C1 segment of cervical spinal cord (tissue), 14 donors: ENCODE data around the gene TNFSF15.

Experiments used
- DNase-seq, 14 donors: peaks; one replicate each; lab custom pipeline; 2025; lab: John Stamatoyannopoulos, UW

Gene TNFSF15

DNA sequence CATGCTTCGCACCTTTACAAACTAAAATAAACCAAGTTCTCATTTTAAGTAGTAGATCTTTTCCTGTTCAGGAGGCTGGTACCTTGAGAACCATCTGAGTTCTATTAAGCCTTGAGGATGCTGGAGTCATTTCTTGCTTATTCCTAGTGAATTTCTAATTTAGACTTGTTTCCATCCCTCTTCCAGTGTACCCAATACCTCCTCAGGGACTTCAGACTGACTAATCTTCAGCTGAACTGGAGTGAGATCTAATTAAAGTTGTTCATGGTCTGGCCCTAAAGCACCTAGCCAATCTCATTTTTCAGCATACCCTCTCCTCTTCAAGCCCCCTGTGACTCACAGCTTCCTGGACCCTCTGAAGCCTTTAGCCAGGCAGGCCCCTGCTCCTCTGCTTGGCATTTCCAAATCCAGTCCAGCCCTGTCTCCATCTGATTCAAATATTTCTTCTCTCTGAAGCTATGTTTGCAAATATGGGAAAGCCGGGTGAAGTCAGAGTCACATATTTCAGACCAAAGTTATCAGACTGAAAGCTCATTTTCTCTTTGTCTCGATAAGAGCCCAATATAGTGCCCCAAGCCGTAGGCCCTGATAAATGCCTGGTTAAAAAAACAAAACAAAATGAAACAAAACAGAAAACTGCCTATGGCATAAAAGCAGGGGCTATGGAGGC, 19.4 kb upstream of the TNFSF15 start:
- no peak for DNase-seq

DNA sequence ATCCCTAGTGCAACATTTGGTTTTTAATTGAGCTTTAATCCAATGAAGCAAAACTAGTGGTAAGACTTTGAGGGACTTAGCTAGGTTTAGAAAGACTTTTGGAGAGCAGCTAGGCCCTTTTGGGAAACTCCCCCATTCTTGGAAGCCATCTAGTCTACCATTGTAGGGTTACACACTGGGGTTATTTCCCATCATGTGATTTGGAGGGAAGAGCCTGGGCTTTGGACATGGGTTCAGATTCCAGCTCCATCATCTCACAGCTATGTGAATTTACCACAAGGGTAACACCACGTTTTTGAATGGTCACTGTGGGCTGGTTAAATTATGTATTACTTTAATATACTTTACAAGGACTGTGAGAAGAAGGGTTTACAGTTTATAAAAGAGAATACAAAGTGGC, 18.3 kb upstream of the TNFSF15 start:
- DNase-seq: no peak

DNA sequence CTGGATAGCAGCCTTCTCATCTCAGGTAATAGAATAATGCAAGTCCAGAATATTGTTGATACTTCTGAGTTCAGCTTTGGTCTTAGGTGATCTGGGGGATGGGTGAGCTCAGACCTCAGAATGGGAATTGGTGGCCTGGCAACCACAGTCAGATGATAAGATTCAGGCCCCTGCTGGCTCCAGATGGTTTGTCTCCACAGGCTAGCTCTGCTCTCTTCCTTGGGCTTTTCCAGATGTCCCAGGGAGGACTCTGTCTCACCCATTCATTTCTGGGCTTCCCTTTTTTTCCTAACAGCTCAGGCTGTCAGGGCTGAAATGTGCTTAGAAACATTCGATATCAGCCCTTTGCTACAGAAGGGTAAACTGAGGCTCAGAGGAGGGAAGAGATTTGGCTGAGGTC, 17.6 kb upstream of the TNFSF15 start:
- no peak for DNase-seq

DNA sequence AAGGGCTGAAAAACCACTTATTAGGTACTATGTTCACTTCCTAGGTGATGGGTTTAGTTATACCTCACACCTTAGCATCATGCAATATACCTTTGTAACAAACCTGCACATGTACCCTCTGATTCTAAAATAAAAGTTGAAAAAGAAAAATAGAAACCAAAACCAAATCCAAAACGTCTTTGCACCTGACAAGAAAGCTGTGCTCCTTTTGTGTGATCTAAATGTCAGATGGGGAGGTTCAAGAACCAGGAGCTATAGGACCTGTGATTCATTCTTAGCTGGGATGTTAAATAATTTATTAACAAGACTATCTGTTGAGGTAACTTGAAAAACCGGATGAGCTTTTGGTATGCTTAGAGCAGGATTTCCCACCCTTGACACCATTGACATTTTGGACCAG, 16.9 kb upstream of the TNFSF15 start:
- DNase-seq: no peak

DNA sequence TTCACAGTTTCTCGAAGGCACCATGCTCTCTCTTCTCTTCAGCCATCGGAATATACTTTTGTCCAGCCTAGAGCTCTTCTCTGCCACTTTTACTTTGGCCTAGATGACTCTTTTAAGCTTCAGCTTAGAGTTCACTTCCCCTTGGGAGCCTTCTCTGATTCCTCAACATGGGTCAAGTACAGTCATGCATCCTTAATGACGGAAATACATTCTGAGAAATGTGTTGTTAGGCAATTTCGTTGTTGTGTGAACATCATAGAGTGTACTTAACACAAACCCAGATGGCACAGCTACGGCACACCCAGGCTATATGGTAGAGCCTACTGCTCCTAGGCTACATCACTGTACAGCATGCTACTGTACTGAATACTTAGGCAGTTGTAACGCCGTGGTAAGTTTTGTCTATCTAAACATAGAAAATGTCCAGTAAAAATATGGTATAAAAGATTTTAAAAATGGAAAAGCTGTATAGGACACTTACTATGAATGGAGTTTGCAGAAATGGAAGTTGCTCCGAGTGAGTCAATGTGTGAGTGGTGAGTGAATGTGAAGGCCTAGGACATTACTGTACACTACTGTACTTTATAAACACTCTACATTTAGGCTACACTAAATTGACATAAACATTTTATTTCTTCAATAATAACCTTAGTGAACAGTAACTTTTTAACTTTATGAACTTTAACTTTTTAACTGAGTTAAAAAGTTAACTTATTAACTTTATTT, 15.1 kb upstream of the TNFSF15 start:
- DNase-seq: no peak

DNA sequence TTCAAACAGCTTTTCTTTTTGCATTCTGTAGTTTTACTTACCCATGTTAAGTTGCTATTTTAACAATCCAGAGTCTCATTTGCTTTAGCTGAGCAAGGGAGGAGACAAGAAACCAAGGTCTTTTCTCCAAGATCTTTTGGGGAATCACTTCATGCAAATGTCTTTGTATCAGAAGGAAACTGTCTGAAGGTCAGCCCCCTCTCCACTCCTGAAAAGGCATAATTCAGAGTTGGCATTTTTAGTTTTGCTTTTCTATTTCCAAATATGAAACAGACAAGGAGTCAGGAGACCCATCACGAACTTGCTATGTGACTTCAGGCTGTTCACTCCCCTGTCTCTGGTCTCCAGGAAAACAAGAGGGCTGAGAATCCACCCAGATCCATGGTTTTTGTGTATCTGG, 12.3 kb upstream of the TNFSF15 start:
- DNase-seq: no peak

DNA sequence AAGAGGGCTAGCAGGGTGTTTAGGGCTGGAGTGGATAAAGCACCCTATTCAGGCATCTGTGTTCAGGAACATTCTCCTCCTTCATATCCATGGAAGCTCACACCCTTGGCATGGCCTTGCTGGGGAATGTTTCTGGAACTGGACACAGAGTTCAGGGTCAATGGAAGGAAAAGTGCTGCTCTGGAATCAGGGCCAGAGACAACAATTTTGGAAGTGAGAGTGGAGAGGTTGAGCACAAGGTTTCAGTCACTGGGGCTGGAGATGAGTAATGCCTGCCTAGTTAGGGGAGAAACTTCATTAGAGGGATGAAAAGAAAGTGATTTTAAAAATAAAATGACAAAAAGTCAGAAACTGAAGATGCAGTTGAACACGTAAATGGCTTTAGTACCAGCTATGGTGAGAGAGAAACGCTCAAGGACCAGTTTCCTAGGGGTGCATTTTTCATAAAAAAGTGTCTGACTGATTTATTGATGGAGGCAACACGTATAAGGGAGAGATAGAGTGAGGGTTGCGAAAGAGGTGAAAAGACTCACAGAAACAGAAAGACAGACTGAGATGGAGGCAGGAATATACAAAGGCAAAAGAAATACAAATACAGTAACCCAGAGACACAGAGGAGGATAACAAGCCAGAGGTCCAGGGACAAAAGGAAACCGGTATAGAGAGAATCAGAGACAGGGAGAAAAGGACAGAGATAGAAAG, 8.0 kb upstream of the TNFSF15 start:
- no peak for DNase-seq

DNA sequence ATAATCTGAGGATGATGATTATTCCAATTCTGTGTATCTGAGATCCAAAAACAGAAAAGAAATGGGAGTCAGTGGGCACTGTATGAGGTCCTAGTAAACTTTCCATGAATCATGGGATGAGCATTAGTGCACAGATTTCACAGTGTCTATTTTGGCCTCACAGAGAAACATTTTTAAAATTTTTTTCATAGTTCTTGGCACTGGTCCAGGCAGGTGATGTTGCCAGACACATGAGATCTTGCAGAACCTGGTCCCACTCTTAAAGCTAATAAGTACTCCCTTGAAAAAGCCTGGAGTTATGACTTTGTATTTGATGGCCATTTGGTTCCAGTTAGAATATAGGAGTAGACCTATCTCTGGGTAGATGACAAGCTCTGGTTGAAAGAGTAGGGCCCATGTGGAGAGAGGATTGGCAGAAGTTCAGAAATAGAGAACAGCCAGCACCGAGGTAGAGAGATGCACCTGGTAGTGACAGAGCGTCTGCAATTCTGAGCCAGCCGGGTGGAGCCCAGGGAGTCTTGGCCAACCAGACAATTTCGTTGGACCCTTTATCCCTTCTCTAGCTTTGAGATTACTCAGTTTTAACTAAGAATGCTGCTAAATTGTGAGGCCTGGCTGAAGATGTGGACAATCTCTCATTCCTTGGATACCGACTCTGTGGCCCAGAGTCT, 6.3 kb upstream of the TNFSF15 start:
- peak in 1 of 14 donors; percentile 59 for DNase-seq

DNA sequence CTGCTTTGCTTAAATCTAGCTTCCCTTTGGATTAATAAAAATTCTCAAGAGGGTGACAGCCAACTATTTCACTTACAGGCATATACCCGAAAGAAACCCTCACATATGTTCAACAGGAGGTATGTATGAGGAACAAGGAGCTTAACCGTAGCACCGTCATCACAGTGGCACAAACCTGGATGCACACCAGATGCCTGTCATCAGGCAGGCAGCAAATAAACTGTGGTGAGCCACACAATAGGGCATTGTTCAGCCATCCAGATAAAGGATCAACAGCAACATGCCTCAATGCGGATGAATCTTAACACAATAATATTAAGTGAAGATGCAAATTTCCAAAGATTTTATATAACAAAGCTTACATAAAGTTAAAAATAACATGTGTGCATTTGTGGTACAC, 5.5 kb upstream of the TNFSF15 start:
- no peak for DNase-seq

DNA sequence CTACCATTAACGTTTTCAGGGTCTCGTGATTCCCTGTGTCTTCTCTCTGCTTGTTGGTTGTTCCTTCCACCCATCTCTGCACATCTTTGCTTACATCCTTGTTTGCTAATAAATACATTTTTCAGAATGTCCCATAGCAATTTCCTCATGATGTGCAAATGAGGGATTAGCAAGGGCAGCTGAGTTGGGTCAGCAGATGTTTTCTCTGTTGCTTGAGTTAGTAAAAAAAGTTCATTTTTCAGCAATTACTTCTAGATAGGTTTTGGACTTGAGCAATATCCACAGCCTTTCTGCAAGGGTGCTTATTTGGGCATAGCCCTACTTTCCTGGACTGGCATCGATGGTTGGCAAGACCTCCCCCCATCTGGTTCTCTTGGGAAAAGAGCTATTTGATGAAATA, 4.8 kb upstream of the TNFSF15 start:
- no peak for DNase-seq

DNA sequence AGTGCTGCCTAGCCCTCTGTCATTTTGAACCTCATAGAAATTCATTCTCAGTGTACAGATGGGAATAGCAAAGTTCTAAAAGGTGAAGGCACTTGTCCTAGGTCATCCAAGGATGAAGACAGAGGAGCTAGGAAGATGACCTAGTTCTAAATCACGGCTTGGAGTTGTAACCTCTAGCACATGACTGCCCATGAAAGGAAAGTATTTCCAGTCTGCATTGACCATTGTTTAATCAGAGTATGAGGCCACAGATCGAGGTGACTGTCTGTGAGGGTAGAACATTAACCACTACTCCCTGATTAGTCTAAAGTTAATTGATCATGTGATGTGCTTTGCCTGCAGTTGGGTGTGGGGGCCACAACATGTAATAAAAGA, 674 bp upstream of the TNFSF15 start:
- no peak for DNase-seq

DNA sequence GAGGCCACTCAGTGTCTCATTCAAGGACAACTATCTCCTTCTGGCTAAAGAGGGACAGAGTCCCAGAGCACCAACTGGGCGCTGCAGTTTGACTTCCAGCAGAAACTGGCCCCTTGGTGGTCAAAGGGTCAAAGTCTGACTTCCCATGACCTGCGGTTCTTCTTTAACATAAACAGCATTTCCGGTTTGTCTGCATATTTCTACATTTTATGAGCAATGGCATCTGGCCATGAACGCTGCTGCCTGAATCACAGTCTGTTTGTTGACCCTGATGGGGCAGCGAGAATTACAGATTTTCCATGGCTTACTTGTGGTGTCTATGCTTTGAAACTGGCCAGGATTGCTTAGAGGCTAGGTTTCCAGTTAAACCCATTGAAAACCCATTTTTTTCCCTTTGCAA, 1.3 kb downstream of the TNFSF15 start:
- no peak for DNase-seq

DNA sequence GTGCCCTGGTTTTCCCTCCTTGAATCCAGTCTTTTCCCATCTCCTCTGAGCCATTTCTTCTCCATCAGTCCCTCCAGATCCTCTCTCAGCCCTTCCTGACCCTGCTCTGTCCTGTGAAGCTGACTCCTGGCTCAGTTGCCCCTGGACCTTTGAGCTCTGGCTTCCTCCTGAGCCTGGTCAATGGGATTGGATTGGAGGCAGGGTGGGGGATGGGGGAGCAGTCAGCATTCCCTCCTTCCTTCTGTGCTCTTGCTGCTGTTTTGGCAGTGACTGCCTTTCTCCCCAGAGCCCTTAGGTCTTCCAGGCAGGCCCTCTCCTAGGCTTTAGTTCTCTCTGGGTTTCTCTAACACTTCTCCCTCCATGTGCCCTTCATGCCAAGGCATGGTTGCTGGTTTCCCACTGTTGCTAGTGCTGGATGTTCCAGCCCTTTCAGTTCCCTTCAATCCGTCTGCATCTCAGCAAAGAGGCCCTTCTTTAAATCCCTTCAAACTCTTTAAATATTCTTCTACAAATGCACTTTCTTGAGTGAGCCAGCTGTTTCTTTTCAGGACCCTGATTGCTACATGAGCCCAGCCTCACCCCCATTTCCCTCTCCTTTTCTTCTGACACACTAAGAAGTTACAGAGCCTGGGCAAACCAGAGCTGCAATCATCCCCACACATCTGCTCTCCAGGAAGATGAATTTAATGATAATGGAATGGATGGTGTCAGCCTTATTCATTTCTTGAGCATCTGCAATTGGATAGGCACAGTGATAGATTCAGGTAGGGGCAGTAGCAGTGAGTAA, 2.2 kb downstream of the TNFSF15 start:
- DNase-seq: no peak

DNA sequence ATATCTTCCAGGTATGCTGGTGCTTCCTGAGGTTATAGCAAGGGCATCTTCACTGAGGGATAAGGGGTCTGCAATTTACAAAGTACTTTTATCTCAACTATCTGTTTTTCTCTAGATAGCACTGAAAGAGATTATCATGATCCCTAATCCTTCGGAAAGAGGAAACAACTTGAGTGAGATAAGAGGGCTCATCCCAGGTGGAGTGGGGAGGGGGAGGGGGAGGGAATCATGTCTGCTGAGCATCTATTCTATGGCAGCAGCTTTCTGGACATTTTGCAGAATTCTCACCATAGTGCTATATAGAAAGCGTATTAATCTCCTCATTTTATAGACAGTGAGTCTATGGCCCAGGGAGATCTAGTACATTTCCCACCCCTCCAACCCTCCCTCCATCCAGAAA, 5.9 kb downstream of the TNFSF15 start:
- no peak for DNase-seq

DNA sequence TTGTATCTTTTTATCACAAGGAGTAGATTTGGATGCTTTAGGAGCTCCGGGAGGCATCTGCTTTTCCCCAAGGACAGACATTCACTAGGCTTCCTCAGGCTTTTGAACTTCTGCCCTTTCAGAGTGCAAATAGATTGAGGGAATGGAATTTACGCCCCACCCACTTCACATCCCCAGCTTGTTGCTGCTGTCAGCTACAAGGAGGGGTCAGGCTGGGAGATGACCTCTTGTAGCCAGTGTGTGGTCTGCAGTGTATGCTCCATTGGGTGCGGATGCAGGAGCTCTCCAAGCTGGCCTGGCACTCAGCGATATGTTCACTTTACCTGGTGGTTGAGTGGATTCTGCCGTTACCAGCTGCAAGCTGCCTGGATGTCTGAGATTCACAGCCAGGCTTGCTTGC, 6.4 kb downstream of the TNFSF15 start:
- no peak for DNase-seq

DNA sequence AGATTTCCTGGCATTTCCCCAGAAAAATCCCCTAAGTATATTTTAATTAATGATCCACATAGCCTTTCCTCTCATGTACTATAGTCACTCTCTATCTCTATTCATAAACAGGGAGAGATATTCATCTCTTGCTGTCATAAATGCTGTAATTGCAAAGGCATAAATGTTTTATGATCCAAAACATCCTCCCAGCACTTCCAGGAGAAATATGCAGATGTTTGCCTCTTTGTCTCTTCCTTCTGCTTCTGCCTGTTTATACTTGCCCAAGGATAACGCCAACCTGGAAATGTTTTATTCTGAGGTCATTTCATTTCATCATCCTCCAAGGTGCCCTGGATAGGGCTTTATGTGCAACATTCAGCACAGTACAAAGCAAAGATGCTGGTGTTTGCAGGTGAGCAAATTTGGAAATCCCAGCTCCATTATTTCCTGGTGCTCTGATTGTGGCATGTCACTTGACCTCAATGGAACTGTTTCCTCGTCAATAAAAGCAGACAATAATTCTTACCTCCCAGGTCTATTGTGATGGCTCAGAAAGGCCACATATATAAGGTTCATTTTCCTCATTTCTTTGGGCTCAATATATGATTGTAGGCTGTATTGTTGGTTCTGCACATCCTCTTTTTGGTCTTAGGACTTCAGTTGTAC, 6.9 kb downstream of the TNFSF15 start:
- DNase-seq: no peak

DNA sequence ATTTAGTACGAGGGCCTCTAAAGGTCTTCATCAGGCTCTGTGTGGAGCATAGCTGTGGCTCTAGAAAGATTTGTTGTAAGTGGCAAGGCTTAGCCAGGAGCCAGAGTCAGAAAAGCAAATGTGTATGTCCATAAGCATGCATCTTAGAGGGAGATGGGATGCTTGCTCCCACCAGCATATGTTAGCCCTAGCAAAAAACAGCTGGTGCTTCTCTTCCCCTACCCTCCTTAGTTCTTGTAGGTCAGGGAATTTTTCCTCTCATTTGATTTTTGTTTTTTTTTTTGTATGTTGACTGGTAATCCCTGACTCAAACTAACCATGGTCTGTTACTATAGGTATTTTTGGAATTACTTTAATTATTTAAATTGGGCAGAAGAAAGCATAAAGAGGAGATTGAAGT, 7.7 kb downstream of the TNFSF15 start:
- DNase-seq: no peak

DNA sequence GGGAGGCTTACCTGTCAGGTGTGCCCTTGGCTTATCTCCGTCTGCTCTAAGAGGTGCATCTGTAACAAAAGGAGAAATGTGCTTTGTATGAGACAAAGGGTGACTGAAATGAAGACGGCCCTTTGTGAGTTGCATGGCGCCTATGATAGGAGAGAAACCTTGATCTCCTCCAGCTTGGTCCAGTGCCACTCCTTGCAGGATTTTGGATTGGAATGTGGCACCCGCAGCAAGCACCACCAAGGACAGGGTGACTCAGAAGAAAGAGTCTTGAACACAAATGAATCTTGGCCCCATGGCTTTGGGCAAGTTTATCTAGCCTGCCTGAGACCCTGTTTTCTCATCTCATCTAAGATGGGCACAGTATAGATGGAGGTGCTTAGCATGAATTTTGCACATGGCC, 13.4 kb downstream of the TNFSF15 start:
- DNase-seq: no peak

DNA sequence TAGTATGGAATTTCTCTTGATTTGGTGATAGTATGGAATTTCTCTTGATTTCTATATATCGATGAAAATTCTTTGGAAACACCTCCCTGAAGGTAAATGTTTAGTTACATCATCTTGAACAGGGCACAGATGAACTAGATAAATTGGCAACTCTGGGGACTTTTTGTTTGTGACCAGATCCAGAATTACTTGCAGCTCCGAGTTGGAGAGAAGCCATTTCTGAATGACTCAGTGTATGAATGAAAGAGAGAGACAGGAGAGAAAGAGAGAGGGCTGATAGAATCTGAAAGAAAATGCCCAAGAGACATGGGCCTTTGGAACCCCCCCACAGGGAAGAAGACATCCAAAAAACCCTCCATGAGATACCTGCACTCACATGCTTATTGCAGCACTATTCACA, 14.1 kb downstream of the TNFSF15 start:
- no peak for DNase-seq

DNA sequence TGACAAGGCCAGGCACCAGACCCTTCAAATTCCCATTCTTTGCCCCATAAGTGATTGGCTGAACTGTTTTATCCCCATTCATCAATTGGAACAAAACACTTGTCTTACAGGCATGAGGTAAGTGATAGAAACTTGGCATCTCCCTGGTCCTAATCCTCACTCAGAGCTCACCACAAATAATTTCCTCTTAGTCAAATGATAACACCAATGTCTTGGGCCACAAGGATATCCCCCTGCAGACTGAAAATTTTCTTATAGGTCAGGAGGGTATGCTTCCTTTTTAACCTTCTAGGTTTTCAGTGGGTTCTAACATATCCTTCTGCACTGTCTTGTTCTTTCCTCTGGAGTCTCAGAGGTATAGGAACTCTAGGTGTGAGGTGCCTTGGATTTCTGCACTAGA, 14.5 kb downstream of the TNFSF15 start:
- no peak for DNase-seq

DNA sequence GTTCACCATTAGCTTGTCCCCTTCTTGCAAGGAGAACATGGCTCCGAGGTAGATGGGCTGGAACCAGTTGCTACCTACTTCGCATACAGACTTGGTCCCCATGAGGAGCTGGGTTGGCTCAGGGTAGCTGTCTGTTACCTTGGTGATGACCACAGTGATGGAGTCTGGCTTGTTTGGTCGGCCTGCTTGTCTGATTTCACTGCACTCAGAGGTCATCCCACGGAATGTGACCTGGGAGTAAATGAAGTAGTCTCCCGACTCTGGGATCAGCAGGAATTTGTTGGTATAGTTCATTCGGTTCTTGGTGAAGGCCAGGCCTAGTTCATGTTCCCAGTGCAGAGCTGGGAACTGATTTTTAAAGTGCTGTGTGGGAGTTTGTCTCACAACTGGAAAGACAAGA, 15.3 kb downstream of the TNFSF15 start:
- DNase-seq: no peak
